Spleen (tissue), 11 donors: Measurements from ENCODE around the gene OLFM3. TPM values are rescaled to one million over a fixed set of nuclear protein-coding genes. Genes with fewer than 3 reads are reported as not detected.

Experiments
- DNase-seq: peaks from one replicate; pipeline ENCODE4 v3.0.0-alpha.2; 2020
- H3K27ac ChIP-seq, 8 donors: fragments of 200-600 bp; sonication (generic) in 7 of 8; 1 replicate in 4 of 8; 2 replicates in 4 of 8; pipeline versions ENCODE4 v1.5.0 to v1.8.0; 2016 to 2021; ENCODE audit warnings: inconsistent platforms in 4 of 8, mild to moderate bottlenecking in 4 of 8, moderate library complexity in 1 of 8
- H3K27me3 ChIP-seq, 7 donors: fragments of 200-600 bp; sonication (generic) in 6 of 7; replicated peaks in 1 of 7; 1 replicate in 4 of 7; 2 replicates in 3 of 7; pipeline versions ENCODE4 v1.5.0 to v1.8.0; 2016 to 2021; ENCODE audit warnings: inconsistent platforms in 3 of 7, mild to moderate bottlenecking in 1 of 7
- H3K36me3 ChIP-seq, 6 donors: fragments of 200-600 bp; sonication (generic) in 5 of 6; 1 replicate in 4 of 6; 2 replicates in 2 of 6; pipeline versions ENCODE4 v1.5.0 to v1.8.0; 2016 to 2021; ENCODE audit warnings: inconsistent platforms in 2 of 6
- H3K4me1 ChIP-seq, 6 donors: fragments of 200-600 bp; sonication (generic) in 5 of 6; 1 replicate in 3 of 6; 2 replicates in 3 of 6; pipeline versions ENCODE4 v1.5.0 to v1.8.0; 2016 to 2021; ENCODE audit warnings: inconsistent platforms in 3 of 6
- H3K4me3 ChIP-seq, 8 donors: fragments of 200-600 bp; sonication (generic) in 7 of 8; 1 replicate in 4 of 8; 2 replicates in 4 of 8; pipeline versions ENCODE4 v1.5.0 to v1.8.0; 2016 to 2021; ENCODE audit warnings: inconsistent platforms in 4 of 8, mild to moderate bottlenecking in 4 of 8, moderate library complexity in 2 of 8
- H3K9me3 ChIP-seq, 8 donors: fragments of 200-600 bp; sonication (generic) in 7 of 8; 1 replicate in 4 of 8; 2 replicates in 4 of 8; pipeline versions ENCODE4 v1.5.0 to v1.8.0; 2016 to 2021; ENCODE audit warnings: inconsistent platforms in 4 of 8
- CTCF ChIP-seq, 11 experiments: fragments of 200-600 bp in 7 of 11; fragments of 450-650 bp in 4 of 11; sonication (generic) in 4 of 11; IDR thresholded peaks in 8 of 11; conservative IDR thresholded peaks in 3 of 11; 1 replicate in 7 of 11; 2 replicates in 4 of 11; pipeline versions ENCODE4 v1.4.0 to v1.8.0; 2016 to 2021; ENCODE audit warnings: antibody characterized with exemption in 11 of 11, inconsistent platforms in 4 of 11, mild to moderate bottlenecking in 1 of 11
- POLR2A ChIP-seq, 3 donors: fragments of 450-650 bp; IDR thresholded peaks; one replicate each; pipeline ENCODE4 v1.5.1; 2017; ENCODE audit warnings: antibody characterized with exemption in 3 of 3, mild to moderate bottlenecking in 1 of 3
- POLR2AphosphoS5 ChIP-seq, 3 donors: sonication (generic); formaldehyde crosslinking; IDR thresholded peaks; one replicate each; pipeline ENCODE4 v1.5.1; 2017; ENCODE audit warnings: antibody characterized with exemption in 3 of 3
- WGBS, 5 donors: extraction: QIAGEN DNeasy Blood & Tissue Kit in 3 of 5; methylation state at CpG; one replicate each; pipeline versions ENCODE4 v1.1.5 to v1.1.7; 2013 to 2018; 5-methylcytosine and 5-hydroxymethylcytosine counted together
- intact Hi-C: fragments of 100-400 bp; cut with DNase I; formaldehyde crosslinking; loops from one replicate; pipeline ENCODE4 v1.15.0; 2023; ENCODE audit warnings: low total_unique reads
- polyA plus RNA-seq, 3 donors: library from polyadenylated mRNA; stranded (reverse); fragments of 200-250 nt; gene quantifications; one replicate each; pipeline ENCODE4 v1.2.1, GENCODE V29; 2013
- total RNA-seq, 7 donors: library from RNA; depleted of rRNA in 3 of 7; stranded (reverse); fragments of >200 nt in 3 of 7; fragmentation: NEBNext Ultra II Directional in 4 of 7; extraction: Animal tissue kit (Norgen Biotek cat#: 25700) in 4 of 7; gene quantifications; one replicate each; pipeline versions ENCODE4 v1.1.0 to v1.2.1, GENCODE V29; 2016 to 2021
- donor health status: healthy with polysubstance abuse.
- donor health status: DM: no; HTN: no; CAD: no; lungs with moderate emphysema.
- donor health status: DM: no; HTN: no; CAD: no.
- donor health status: Bipolar disorder and iron deficiency.
- donor health status: healthy.
- donor health status: DM: no; HTN: no; CAD: no.
- donor health status: DM: yes; HTN: yes; CAD: no.

OLFM3 gene
- total and polyA plus RNA-seq, 10 donors: not detected

- Histone ChIP-seq H3K27ac (no peak overlapping the region), H3K9me3 (peaks cover 0 to 4% (median 0%) of the 10 kb centered on the region in 8 donors), H3K4me1 (no peaks in the 10 kb centered on the region), H3K36me3 (no peaks in the 10 kb centered on the region), H3K27me3 (no peaks in the 10 kb centered on the region), H3K4me3 (no peak overlapping the region)
- intact Hi-C loops: no loop called here
- TF ChIP-seq POLR2A (IDR thresholded peaks at IDR 0.05): no peak
- TF ChIP-seq POLR2AphosphoS5 (IDR thresholded peaks at IDR 0.05): no peak
- WGBS, 5 donors: 76 to 92% (median 83%) methylated on average over 3 of the region's 3 CpGs
- no peak for DNase-seq
Measured at GRCh38 chr1:102015728-102016127, 19.0 kb upstream of the OLFM3 start.

GRCh38 chr1:102002057-102002456 is 5.3 kb upstream of the OLFM3 start:
- no peaks in the 10 kb centered on the region for H3K4me1 ChIP-seq
- H3K27ac ChIP-seq: no peak overlapping the region
- H3K9me3 ChIP-seq: no peaks in the 10 kb centered on the region
- H3K27me3 ChIP-seq: peaks cover 0 to 9% (median 0%) of the 10 kb centered on the region in 7 donors
- no peaks in the 10 kb centered on the region for H3K36me3 ChIP-seq
- DNase-seq: no peak
- WGBS, 5 donors: 63 to 72% (median 66%) methylated on average over 2 of the region's 2 CpGs
- intact Hi-C loops: no loop called here
- no peak overlapping the region for H3K4me3 ChIP-seq
- TF ChIP-seq CTCF (IDR thresholded peaks at IDR 0.05 in 8 of 11, conservative IDR thresholded peaks at IDR 0.05 in 3 of 11) (no peak), POLR2AphosphoS5 (IDR thresholded peaks at IDR 0.05) (no peak), POLR2A (IDR thresholded peaks at IDR 0.05) (no peak)

DNA sequence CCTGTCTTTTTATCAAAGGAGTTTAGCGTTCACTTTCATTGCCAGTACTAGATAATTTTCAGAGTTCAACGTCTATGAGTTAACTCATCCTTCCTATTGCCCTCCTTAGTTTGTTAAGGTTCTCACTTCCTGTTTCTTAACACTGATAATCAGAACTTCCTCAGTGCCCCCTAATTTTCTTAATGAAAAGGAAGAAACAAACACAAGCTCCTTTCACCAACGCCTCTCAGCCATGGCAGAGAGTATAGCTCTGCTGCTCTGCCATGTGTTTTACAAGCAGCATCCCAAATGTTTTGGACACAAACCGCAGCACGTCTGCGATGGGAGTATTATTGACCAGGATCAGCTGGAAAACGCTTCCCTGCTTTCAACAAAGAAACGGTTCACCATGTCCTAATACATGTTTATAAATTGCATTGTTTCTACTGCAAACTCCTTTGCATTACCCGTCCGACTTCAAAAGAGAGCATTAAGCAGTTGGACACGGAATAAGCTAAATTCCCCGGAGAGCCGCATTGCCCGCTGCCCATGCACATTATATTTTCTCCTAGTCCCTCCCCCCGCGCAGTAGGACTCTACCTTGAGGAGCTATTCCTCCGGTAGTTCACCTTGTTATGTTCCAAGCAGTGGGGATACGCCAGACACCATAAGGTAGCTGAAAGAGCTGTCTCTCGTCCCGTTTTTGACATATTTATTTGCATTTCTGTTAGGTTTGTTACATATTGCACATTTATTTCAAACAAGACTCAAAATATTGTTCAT is 561 bp downstream of the OLFM3 start:
- Histone ChIP-seq H3K27me3 (peaks cover 0 to 20% (median 9%) of the 10 kb centered on the region in 7 donors), H3K4me3 (no peak overlapping the region), H3K27ac (no peak overlapping the region), H3K9me3 (no peaks in the 10 kb centered on the region), H3K36me3 (no peaks in the 10 kb centered on the region), H3K4me1 (no peaks in the 10 kb centered on the region)
- TF ChIP-seq CTCF (IDR thresholded peaks at IDR 0.05 in 8 of 11, conservative IDR thresholded peaks at IDR 0.05 in 3 of 11): no peak
- no peak for TF ChIP-seq POLR2AphosphoS5 (IDR thresholded peaks at IDR 0.05)
- no peak for TF ChIP-seq POLR2A (IDR thresholded peaks at IDR 0.05)
- no peak for DNase-seq
- intact Hi-C loops: no loop called here
- WGBS, 5 donors: 8 to 16% (median 9%) methylated on average over 20 of the region's 20 CpGs

GRCh38 chr1:101993710-101994109 is 3.0 kb downstream of the OLFM3 start:
- TF ChIP-seq CTCF (IDR thresholded peaks at IDR 0.05 in 8 of 11, conservative IDR thresholded peaks at IDR 0.05 in 3 of 11) (no peak), POLR2A (IDR thresholded peaks at IDR 0.05) (no peak), POLR2AphosphoS5 (IDR thresholded peaks at IDR 0.05) (no peak)
- Histone ChIP-seq H3K9me3 (no peaks in the 10 kb centered on the region), H3K4me1 (no peaks in the 10 kb centered on the region), H3K27ac (no peak overlapping the region), H3K4me3 (no peak overlapping the region), H3K27me3 (peaks cover 0 to 20% (median 9%) of the 10 kb centered on the region in 7 donors), H3K36me3 (no peaks in the 10 kb centered on the region)
- 37 to 58% (median 56%) methylated on average over 3 of the region's 3 CpGs for WGBS, 5 donors
- DNase-seq: no peak
- intact Hi-C loops: no loop called here
